LNCAP (cell line): ENCODE measurements around the gene ANKRD9.

ENCODE experiments used
- CTCF ChIP-seq: fragments of 450-650 bp; IDR thresholded peaks from 2 replicates; pipeline ENCODE4 v1.5.1; 2017; ENCODE audit warnings: mild to moderate bottlenecking

ANKRD9 gene

GRCh38 chr14:102548616-102549240 is 39.2 kb upstream of the ANKRD9 start:
- no peak for TF ChIP-seq CTCF

- no peak for TF ChIP-seq CTCF
Observed at GRCh38 chr14:102545461-102546265, 36.1 kb upstream of the ANKRD9 start.

GRCh38 chr14:102544747-102545460 is 35.3 kb upstream of the ANKRD9 start:
- no peak for TF ChIP-seq CTCF

GRCh38 chr14:102544046-102544746 is 34.6 kb upstream of the ANKRD9 start:
- no peak for TF ChIP-seq CTCF

DNA sequence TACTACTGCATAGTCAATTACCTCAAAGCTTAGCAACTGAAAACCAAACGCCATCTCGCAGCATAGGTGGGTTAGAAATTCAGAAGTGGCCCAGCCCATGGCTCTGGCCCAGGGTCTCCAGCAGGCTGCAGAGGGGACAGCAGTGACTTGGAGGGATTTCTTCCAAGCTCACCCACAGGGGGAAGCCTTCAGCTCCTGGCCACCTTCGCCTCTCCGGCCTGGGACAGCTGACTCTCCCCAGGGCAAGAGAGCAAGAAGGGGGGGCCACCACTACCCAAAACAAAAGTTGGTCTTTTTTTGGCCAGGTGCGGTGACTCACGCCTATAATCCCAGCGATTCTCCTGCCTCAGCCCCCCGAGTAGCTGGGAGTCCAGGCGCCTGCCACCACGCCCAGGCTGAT is 32.2 kb upstream of the ANKRD9 start:
- TF ChIP-seq CTCF: no peak

- no peak for TF ChIP-seq CTCF
Observed at GRCh38 chr14:102540315-102541028, 30.9 kb upstream of the ANKRD9 start.
